GM21360 (cell line): Measurements from ENCODE around the gene BMP3.
"Not testable (repeated sequence)": the region's sequence is repeated elsewhere in the genome, so short reads cannot be mapped to it uniquely, and the experiment has no call there.

Source experiments
- ATAC-seq: cut with Tn5 transposase; IDR thresholded peaks from one replicate; pipeline ENCODE4 v1.9.1; 2021; ENCODE audit warnings: mild to moderate bottlenecking, moderate library complexity; ENCODE audit not compliant: unreplicated experiment

The BMP3 gene

GRCh38 chr4:81030061-81030980 lies at the start of gene BMP3:
Gene BMP3 (plus strand): TSS chr4:81030708. CDS start chr4:81031285, 577 bp downstream.
- no peak for ATAC-seq

- ATAC-seq = no peak
Observed at GRCh38 chr4:80986011-80986410, 44.5 kb upstream of the BMP3 start.

- peak; percentile 68 for ATAC-seq
Observed at GRCh38 chr4:80989921-80990544, 40.5 kb upstream of the BMP3 start.

- ATAC-seq = no peak
Observed at GRCh38 chr4:80990851-80991250, 39.7 kb upstream of the BMP3 start.

- ATAC-seq = no peak
Observed at GRCh38 chr4:80999943-81000342, 30.6 kb upstream of the BMP3 start.

- peak; percentile 91 for ATAC-seq
Observed at GRCh38 chr4:81003597-81004111, 26.9 kb upstream of the BMP3 start.

- ATAC-seq = no peak
Observed at GRCh38 chr4:81007417-81007816, 23.1 kb upstream of the BMP3 start.

GRCh38 chr4:81016566-81016965 lies 13.9 kb upstream of the BMP3 start:
- not testable (repeated sequence) for ATAC-seq

- ATAC-seq = no peak
Observed at GRCh38 chr4:81019006-81019405, 11.5 kb upstream of the BMP3 start.

- no peak for ATAC-seq
Observed at GRCh38 chr4:81021142-81021944, 9.2 kb upstream of the BMP3 start.

- ATAC-seq = no peak
Observed at GRCh38 chr4:81021981-81022380, 8.5 kb upstream of the BMP3 start.

- ATAC-seq = no peak
Observed at GRCh38 chr4:81023484-81023883, 7.0 kb upstream of the BMP3 start.

- no peak for ATAC-seq
Observed at GRCh38 chr4:81030981-81031791, 678 bp downstream of the BMP3 start.

- ATAC-seq = no peak
Observed at GRCh38 chr4:81031796-81032551, 1.5 kb downstream of the BMP3 start.

GRCh38 chr4:81032771-81033684 lies 2.5 kb downstream of the BMP3 start:
- ATAC-seq = no peak

GRCh38 chr4:81038636-81039350 lies 8.3 kb downstream of the BMP3 start:
- peak; percentile 7 for ATAC-seq

GRCh38 chr4:81039351-81039972 lies 9.0 kb downstream of the BMP3 start:
- peak; percentile 60 for ATAC-seq
